ENCODE measurements around the gene C6orf132.

GRCh38 chr6:42173101-42173500 is 30.7 kb upstream of the C6orf132 start, which contains the start of gene GUCA1A:
- TF ChIP-seq RAD21 (IDR thresholded peaks at IDR 0.05 in 1 of 2, conservative IDR thresholded peaks at IDR 0.05 in 1 of 2; ENCODE audit: low read depth in 2 of 2, low read length in 2 of 2) (no peak), POLR2AphosphoS5 (IDR thresholded peaks at IDR 0.05; ENCODE audit: low read depth, low read length) (no peak), CTCF (IDR thresholded peaks at IDR 0.05; ENCODE audit: control extremely low read depth in 1 of 3, insufficient read depth in 1 of 3, low read depth in 1 of 3, low read length in 3 of 3) (no peak), E2F6 (IDR thresholded peaks at IDR 0.05) (no peak), EZH2 (IDR thresholded peaks at IDR 0.05; ENCODE audit: low read depth, low read length, severe bottlenecking) (no peak), FOSL1 (IDR thresholded peaks at IDR 0.05; ENCODE audit: insufficient read depth, low read depth, low read length) (no peak), SIX5 (IDR thresholded peaks at IDR 0.05; ENCODE audit: low read depth, low read length) (no peak)

Data from H1 (cell line).